ENCODE results near the gene SZT2. TPM values are rescaled to one million over a fixed set of nuclear protein-coding genes. Genes with fewer than 3 reads are reported as not detected.

The SZT2 gene
- total and polyA plus RNA-seq, 2 of the 4 experiments (the other 2 are of a cell fraction) = 9.5 to 14.3 TPM

DNA sequence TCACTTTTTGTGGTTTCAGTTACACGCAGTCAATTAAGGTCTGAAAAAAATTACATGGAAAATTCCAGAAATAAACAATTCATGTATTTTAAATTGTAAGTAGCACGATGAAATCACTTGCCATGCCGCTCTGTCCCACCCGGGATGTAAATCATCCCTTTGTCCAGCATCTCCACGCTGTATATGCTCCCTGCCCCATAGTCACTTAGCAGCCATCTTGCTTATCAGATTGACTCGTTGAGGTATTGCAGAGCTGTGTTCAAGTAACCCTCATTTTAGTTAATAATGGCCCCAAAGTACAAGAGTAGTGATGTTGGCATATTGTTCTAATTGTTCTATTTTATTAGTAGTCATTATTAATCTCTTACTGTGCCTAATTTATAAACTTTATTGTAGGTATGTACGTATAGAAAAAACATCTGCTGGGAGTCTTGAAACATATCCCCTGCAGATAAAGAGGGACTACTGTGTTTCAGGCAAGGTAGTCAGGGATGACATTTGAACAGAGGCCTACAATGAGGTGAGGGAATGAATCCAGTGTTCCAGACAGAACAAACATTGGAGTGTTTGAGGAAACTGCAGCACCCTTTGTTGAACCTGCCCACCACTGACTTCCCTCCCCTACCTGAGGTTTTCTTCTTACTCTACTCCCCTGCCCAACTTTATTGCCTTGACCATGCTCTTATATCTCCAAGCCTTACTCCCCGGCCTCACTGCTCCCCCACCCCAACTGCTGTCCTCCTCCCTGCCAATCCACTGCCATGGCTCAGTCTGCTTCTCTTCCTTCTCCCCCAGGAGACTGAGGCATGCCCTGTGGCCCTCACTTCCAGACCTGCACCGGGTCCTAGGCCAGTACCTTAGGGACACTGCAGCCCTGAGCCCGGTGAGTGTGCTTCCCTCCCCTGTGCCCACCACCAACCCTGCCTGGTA is 38.0 kb upstream of the SZT2 start:
- no peak overlapping the region for H3K56ac ChIP-seq (ENCODE audit: extremely low read depth, insufficient read depth, low read length)
- H3K27me3 ChIP-seq (ENCODE audit: control insufficient read depth, insufficient read depth, low read length) = 0 out of 2 replicates have a peak, but pooled peaks cover 7% of the 10 kb centered on the region
- peak overlapping the region; percentile 39; the same call in 1 of the 2 replicates for H2BK20ac ChIP-seq (ENCODE audit: low read depth, low read length)
- intact Hi-C loops (cut with micrococcal nuclease) (no loop called here), dilution Hi-C loops (cut with HindIII; ENCODE audit: low sequenced_read_pairs, unreplicated experiment) (no loop called here), in situ Hi-C loops (cut with MboI; ENCODE audit: low sequenced_read_pairs) (loop anchor here (10.0 kb wide), 1 partner anchor 117 kb away; no protein-coding TSS in a partner anchor)
- H3K18ac ChIP-seq (ENCODE audit: low read depth, low read length) = no peak overlapping the region
- POLR2A ChIA-PET (ENCODE audit: unreplicated experiment) = no interaction called here
- H2BK120ac ChIP-seq (ENCODE audit: low read depth, low read length) = peak overlapping the region; percentile 26; the same call in 1 of the 2 replicates
- H3K79me1 ChIP-seq (ENCODE audit: low read depth in 1 of 2, low read length in 2 of 2) = no peaks in the 10 kb centered on the region
- peak overlapping the region; percentile 19 for H2AFZ ChIP-seq (replicated peaks; ENCODE audit: low read length, poor library complexity)
- TF ChIP-seq, protein P1, sequence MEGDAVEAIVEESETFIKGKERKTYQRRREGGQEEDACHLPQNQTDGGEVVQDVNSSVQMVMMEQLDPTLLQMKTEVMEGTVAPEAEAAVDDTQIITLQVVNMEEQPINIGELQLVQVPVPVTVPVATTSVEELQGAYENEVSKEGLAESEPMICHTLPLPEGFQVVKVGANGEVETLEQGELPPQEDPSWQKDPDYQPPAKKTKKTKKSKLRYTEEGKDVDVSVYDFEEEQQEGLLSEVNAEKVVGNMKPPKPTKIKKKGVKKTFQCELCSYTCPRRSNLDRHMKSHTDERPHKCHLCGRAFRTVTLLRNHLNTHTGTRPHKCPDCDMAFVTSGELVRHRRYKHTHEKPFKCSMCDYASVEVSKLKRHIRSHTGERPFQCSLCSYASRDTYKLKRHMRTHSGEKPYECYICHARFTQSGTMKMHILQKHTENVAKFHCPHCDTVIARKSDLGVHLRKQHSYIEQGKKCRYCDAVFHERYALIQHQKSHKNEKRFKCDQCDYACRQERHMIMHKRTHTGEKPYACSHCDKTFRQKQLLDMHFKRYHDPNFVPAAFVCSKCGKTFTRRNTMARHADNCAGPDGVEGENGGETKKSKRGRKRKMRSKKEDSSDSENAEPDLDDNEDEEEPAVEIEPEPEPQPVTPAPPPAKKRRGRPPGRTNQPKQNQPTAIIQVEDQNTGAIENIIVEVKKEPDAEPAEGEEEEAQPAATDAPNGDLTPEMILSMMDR (conservative IDR thresholded peaks at IDR 0.05; ENCODE audit: low read depth, low read length) = no peak
- no peak for TF ChIP-seq BHLHE40 (IDR thresholded peaks at IDR 0.05; ENCODE audit: low read depth, low read length)
- H2BK5ac ChIP-seq (ENCODE audit: low read depth, low read length, poor library complexity, severe bottlenecking) = no peak overlapping the region
- H2AK9ac ChIP-seq (replicated peaks; ENCODE audit: low read depth, low read length, poor library complexity) = peak overlapping the region; percentile 15
- H3K4ac ChIP-seq (ENCODE audit: low read depth, low read length) = 0 out of 2 replicates have a peak overlapping the region, but pooled peaks have one; percentile 51
- H2BK15ac ChIP-seq (ENCODE audit: low read depth, low read length) = peak overlapping the region; percentile 72; the same call in 2 of the 3 replicates
- H3K9me3 ChIP-seq (ENCODE audit: control insufficient read depth, insufficient read depth, low read length) = no peaks in the 10 kb centered on the region
- CTCF ChIA-PET = no interaction called here
- H2AK5ac ChIP-seq (ENCODE audit: low read depth, low read length) = peak overlapping the region; percentile 68
- no peak for DNase-seq
- no peak overlapping the region for H3K4me3 ChIP-seq (ENCODE audit: insufficient read depth, low read depth, low read length)
- peaks cover 13% of the 10 kb centered on the region for H3K9me1 ChIP-seq (ENCODE audit: insufficient read depth, low read length)
- no TSS peak for BruUV-seq (replicated peaks)
- no peak overlapping the region for H3K4me2 ChIP-seq (ENCODE audit: low read depth, low read length)
- no peak for ATAC-seq (ENCODE audit: low read depth)
- peaks cover 15% of the 10 kb centered on the region for H3K4me1 ChIP-seq (ENCODE audit: control insufficient read depth, insufficient read depth, low read length)
- peaks cover 3% of the 10 kb centered on the region; the same call in 1 of the 2 replicates for H4K20me1 ChIP-seq (ENCODE audit: insufficient read depth, low read length)
- H3K36me3 ChIP-seq (ENCODE audit: control insufficient read depth, insufficient read depth, low read length) = no peaks in the 10 kb centered on the region
- H4K91ac ChIP-seq (ENCODE audit: insufficient read depth, low read depth, low read length) = peak overlapping the region; percentile 62
- no peak overlapping the region for H3K9ac ChIP-seq (ENCODE audit: low read depth, low read length)
- H4K8ac ChIP-seq (ENCODE audit: low read depth in 2 of 2, low read length in 2 of 2) = no peak overlapping the region
- H3K14ac ChIP-seq (replicated peaks; ENCODE audit: low read depth, low read length) = no peak overlapping the region
- 84% methylated on average over 2 of the region's 10 CpGs; no CpG with 5 or more reads in 1 of the 2 experiments for WGBS, 2 experiments (ENCODE audit: extremely low coverage in 2 of 2, insufficient read length in 1 of 2)
- H3K27ac ChIP-seq (ENCODE audit: insufficient read depth, low read length) = no peak overlapping the region
- H3K23ac ChIP-seq (ENCODE audit: low read depth, low read length) = no peak overlapping the region
- H4K5ac ChIP-seq (ENCODE audit: low read depth, low read length) = no peak overlapping the region
